GM12892 (cell line): Measurements from ENCODE around the gene MICU2. TPM values are rescaled to one million over a fixed set of nuclear protein-coding genes. Genes with fewer than 3 reads are reported as not detected.
A peak's percentile ranks its signal among the peaks of the same experiment; 100 is the strongest.

Experiments used
- DNase-seq: peaks from one replicate; pipeline ENCODE4 v3.0.0; 2011; ENCODE audit not compliant: insufficient read length
- FAIRE-seq: peaks from 2 replicates; lab custom pipeline; 2011; peaks lifted over from hg19 to GRCh38; lab: Jason Lieb, UNC
- POLR2A ChIP-seq: IDR thresholded peaks from 2 replicates; pipeline ENCODE4 v1.6.1; 2011; ENCODE audit warnings: low read depth, low read length, control low read depth
- POLR2AphosphoS5 ChIP-seq: IDR thresholded peaks from 2 replicates; pipeline ENCODE4 v1.6.1; 2011; ENCODE audit warnings: low read depth, low read length, control low read depth
- TAF1 ChIP-seq: IDR thresholded peaks from 2 replicates; pipeline ENCODE4 v1.6.1; 2011; ENCODE audit warnings: low read depth, mild to moderate bottlenecking, control low read depth, low read length, borderline replicate concordance
- polyA plus RNA-seq: library from polyadenylated mRNA; unstranded; fragments of >200 nt; gene quantifications from one replicate; pipeline ENCODE4 v1.2.1, GENCODE V29; 2012; ENCODE audit warnings: missing spikeins, inconsistent platforms; ENCODE audit not compliant: missing spikeins

The MICU2 gene, protein sequence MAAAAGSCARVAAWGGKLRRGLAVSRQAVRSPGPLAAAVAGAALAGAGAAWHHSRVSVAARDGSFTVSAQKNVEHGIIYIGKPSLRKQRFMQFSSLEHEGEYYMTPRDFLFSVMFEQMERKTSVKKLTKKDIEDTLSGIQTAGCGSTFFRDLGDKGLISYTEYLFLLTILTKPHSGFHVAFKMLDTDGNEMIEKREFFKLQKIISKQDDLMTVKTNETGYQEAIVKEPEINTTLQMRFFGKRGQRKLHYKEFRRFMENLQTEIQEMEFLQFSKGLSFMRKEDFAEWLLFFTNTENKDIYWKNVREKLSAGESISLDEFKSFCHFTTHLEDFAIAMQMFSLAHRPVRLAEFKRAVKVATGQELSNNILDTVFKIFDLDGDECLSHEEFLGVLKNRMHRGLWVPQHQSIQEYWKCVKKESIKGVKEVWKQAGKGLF
- 46.3 TPM for polyA plus RNA-seq

DNA sequence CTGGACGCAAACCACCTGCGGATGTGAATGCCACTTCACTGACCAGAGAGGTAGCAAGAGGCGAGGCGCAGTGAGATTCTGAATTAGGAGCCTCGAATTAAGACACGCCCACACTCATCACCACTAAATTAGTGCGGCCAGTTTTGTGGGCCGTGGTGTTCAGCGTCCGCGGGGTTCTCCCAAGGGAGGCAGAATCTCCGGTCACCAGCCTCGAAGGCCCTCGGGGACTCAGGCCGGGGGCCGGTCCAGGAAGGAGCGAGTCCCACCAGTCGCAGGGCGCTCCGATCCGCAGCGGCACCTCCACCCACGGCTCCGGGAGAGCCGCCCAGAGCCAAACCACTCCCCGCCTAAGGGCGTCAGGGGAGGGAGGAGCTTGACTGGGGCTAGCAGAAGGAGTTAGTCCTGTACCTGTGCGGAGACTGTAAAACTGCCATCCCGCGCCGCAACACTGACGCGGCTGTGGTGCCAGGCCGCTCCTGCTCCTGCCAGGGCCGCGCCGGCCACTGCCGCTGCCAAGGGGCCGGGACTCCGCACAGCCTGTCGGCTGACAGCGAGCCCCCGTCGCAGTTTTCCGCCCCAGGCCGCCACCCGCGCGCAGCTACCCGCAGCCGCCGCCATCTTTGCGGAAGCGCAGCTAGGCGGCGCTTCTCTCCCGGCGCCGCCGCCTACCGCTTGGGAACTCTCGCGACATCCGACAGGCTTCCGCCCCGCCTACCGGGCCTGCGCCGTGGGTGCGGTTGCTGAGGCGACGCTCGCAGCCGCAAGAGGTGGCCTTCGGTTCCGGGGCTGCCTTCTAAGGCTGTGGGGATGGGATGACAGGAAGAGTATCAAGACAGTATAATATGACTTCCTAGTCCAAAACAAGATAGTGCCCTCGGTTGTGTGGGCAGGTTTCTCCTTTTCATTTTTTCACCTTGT is at the start of gene MICU2:
Gene MICU2 (minus strand): TSS at position 640 of the 918 bp plus-strand sequence. CDS start 22 bp downstream, at position 618.
- FAIRE-seq: peak; percentile 98
- DNase-seq: peak; percentile 85
- TF ChIP-seq POLR2AphosphoS5 (peak; percentile 98), POLR2A (peak; percentile 98), TAF1 (peak; percentile 92)

DNA sequence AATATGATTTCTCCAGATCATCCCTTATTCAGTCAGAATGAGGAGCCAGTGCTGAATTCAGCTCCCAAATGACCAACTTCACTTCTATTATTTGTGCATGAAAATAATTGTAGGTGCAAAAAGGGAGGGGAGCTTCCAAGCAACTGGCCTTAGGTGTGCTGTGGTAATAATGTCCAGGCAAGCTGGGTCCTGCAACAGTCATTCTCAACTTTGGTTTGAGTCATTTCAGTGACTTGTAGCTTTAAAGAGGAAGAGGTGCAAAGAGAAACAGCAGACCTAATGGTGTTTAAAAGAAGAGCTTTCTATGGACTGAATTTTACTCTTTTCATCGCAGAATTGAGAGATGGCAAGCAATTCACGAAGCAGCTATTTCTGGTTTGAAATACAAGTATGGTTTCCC is 37.7 kb upstream of the MICU2 start:
- no peak for TF ChIP-seq TAF1
- no peak for TF ChIP-seq POLR2AphosphoS5
- no peak for TF ChIP-seq POLR2A
- no peak for DNase-seq
- FAIRE-seq: no peak

DNA sequence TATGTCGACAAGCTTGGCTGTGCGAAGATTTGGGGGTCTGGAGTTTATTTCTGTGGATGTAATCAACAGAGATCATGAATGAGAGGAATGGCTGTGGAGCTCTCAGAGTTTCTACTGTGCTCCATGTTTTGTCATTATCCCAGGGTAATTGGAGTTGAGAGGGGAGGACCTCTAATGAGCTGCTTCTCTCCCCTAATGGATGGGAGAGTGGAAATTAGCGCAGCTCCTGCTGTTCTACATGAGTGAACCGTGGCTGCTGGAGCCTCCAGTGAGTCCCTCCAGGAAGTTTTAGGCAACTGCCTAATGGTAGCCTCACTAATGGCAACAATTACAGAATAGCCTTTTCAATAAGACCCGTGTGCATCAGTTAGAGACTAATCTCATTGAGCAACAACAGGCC is 35.6 kb upstream of the MICU2 start:
- DNase-seq: no peak
- no peak for TF ChIP-seq POLR2A
- no peak for TF ChIP-seq TAF1
- no peak for TF ChIP-seq POLR2AphosphoS5
- no peak for FAIRE-seq

DNA sequence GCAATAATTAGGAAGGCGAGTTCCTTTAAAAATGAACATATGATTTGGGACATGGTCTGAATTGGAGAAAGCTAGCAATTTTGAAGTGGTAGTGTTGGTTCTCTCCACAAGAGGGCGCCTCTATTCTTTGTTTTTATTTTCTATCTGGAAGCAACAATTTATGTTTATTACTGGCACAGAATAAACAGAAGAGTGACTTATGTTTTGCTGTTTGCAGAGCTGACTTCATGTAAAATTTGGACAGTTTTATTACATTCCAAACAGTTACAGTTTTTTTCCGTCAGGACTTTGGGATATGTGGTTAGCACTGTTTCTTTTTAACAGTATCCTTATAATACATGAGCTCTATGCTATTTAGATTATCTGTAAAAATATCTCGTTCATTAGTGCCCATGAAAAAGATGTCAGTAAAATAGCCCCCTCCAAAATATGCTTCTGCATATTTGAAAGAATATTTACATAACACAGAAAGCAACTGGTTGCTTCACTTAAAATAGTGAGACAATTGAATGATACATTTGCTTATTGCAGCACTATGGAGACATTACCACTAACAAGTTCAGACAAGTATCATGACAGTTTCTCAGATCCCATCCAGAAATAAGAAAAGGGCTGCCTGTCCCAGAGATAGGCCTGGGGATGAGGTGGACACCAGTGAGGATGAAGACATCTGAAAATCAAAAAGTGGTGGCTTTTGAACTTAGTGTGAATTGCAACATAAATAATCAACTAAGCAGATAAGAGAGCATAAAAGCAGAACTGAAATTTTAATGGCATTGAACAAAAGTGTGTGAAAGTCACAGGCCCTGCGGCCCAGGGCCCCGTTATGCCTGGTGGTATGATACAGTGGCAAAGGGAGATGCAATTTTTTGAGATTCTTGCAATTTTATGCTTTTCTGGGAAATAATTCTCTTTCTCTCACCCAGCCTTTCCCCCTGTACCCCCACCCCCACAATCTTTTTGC is 34.6 kb upstream of the MICU2 start:
- peak; percentile 42 for FAIRE-seq
- no peak for DNase-seq
- TF ChIP-seq POLR2A (no peak), TAF1 (no peak), POLR2AphosphoS5 (no peak)

DNA sequence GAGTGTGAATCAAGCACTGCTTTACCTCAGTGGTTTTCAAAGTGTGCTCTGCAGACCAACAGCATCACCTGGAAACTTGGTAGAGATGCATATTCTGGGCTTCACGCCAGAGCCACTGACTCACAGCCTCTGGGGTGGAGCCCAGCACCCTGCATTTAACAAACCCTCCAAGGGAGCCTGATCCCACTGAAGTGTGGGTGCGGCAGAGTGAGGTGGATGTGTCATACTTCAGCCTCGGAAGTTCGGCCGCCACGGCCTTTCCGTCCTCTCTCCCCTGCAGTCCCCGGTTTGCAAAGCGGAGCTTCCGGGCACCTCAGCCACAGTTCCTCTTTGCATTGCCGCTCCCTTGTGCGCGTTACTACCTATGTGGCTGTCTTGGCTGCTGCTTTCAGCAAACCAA is 33.3 kb upstream of the MICU2 start:
- DNase-seq: no peak
- FAIRE-seq: no peak
- no peak for TF ChIP-seq POLR2A
- TF ChIP-seq POLR2AphosphoS5: no peak
- no peak for TF ChIP-seq TAF1

DNA sequence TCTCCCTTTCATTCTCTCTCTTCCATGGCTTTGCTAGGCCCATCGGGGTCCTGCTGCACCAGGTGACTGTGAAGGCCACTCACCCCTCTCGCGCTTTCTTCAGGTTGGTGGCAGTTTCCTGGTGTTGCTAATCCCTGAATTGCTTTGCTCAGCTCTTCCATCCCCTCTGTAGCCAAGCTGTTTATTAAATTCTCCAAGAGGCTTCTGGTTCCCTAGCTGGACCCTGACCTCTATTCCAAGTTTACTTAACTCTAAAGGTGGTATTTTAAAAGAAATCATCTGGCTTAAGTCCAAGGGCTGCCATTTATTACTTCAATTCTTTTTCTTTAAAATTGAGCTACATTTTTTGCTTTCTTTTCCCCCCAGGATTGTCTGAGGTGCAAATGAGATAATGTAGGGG is 32.7 kb upstream of the MICU2 start:
- DNase-seq (no peak), FAIRE-seq (no peak)
- TF ChIP-seq POLR2A (no peak), POLR2AphosphoS5 (no peak), TAF1 (no peak)

DNA sequence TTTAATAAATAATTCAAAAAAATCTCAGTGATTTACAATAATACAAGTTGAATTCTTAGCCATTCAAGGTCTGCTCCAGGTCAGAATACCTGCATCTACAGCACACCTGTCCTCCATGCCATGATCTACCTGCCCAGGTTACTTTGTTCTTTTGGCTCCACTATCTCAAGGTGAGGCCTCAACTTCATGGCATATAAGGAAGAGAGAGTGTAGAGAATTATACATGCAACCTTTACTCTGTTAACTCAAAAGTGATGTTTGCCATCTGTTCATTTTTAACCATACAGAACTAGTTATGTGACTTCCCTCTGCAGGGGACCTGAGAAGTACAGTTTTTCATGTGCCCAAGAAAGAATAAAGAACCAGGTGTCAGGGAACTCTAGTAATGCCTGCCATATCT is 28.2 kb upstream of the MICU2 start:
- TF ChIP-seq POLR2AphosphoS5: no peak
- TF ChIP-seq POLR2A: no peak
- no peak for TF ChIP-seq TAF1
- no peak for DNase-seq
- no peak for FAIRE-seq

DNA sequence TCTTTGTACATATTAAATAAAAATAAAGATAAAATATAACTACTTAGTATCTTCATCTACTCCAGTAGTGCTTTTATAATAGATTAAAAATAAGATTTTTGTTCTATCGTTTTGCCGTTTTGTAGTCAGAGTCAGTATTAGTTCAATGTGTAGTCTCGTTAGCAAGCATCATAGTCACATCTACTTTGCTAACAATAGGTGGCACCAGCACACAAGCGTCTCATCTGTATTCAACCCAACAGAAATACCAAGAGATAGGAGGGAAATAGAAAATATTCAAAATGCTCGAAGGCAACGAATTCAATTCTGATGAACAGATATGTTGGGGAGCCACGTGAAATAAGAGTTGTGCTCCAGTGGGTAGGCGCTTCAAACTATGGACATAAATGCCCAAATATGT is 21.4 kb upstream of the MICU2 start:
- no peak for FAIRE-seq
- TF ChIP-seq TAF1: no peak
- no peak for TF ChIP-seq POLR2AphosphoS5
- TF ChIP-seq POLR2A: no peak
- no peak for DNase-seq

DNA sequence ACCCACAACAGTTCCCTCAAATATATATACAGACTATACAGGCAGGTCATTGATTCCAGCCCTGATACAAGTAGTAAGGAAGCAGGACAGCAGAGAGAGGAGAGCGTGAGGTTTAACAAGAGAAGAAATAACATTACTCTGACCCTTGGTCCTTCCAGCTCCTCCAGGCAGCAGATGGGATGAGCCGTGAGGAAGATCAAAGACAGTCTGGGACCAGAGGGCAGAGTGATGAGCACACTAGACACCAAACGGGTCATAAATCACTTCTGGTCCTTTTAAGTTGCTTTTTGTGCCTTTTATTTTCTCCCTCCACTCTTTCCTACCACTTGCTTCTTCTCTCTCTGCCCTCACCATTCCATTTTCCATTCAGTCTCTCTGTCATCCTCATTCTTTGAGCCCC is 16.9 kb upstream of the MICU2 start:
- TF ChIP-seq POLR2A: no peak
- TF ChIP-seq TAF1: no peak
- no peak for TF ChIP-seq POLR2AphosphoS5
- no peak for DNase-seq
- FAIRE-seq: no peak

DNA sequence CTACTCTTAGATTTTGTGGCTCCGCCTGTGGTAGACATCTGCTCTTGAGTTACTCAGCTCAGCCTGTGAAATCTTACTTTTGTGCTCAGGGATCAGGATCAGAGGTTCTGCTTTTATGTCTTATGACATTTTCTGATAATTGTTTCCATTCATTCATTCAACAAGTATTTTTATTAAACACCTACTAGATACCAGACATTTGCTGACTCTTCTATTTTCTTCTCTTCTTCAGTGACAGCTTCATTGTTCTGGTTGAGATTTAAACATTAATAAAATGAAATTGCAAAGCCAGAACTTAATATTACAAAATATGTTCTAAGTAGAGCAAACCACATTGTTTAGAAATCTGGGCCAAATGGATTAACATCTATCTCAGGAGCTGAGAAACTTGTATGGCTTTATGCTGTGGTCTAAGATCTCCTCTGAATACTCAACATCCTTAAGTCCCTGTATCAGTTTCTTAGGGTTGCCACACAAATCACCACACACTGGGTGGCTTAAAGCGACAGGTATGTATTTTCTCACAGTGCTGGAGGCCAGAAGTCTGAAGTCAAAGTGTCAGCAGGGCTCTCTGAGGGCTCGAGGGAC is 15.8 kb upstream of the MICU2 start:
- FAIRE-seq (no peak), DNase-seq (no peak)
- TF ChIP-seq TAF1: no peak
- TF ChIP-seq POLR2AphosphoS5: no peak
- no peak for TF ChIP-seq POLR2A
